ENCODE measurements around the gene METTL26.

Gene METTL26

GRCh38 chr16:586047-586644 lies 50.0 kb downstream of the METTL26 start:
- H3K4me3 ChIP-seq (ENCODE audit: low read depth, low read length), result no peak overlapping the region

- no peak overlapping the region for H3K4me3 ChIP-seq (ENCODE audit: low read depth, low read length)
These were observed 50.8 kb downstream of the METTL26 start for GRCh38 chr16:585351-585750.
